IMR-90 (cell line): ENCODE measurements around the gene CCM2. TPM values are rescaled to one million over a fixed set of nuclear protein-coding genes. Genes with fewer than 3 reads are reported as not detected.

Experiments used
- ATAC-seq: fragments of 200-7000 bp; cut with Tn5 transposase; 2 replicates; pipeline ENCODE4 v1.9.1; 2020; ENCODE audit warnings: low read depth, mild to moderate bottlenecking, moderate library complexity
- BruUV-seq: library from RNA; stranded (reverse); fragments of 400-500 nt; replicated peaks from 2 replicates; lab custom pipeline; 2021; lab: Mats Ljungman, UMichigan
- CTCF ChIA-PET: fragments of 300-600 bp; formaldehyde crosslinking; extraction: SDS; loops from one replicate; lab custom pipeline; 2021; ENCODE audit warnings: antibody characterized with exemption; lab: Yijun Ruan, JAX
- POLR2A ChIA-PET: fragments of 300-600 bp; sonication (Branson Sonifier 250); formaldehyde crosslinking; loops from one replicate; lab custom pipeline; 2022; ENCODE audit warnings: antibody characterized with exemption; ENCODE audit not compliant: unreplicated experiment; lab: Charles Lee
- DNase-seq: peaks from one replicate; pipeline ENCODE4 v3.0.0; 2013
- H2AFZ ChIP-seq: replicated peaks from 2 replicates; pipeline ENCODE3; 2013; ENCODE audit warnings: low read length, mild to moderate bottlenecking; ENCODE audit not compliant: poor library complexity
- H2AK5ac ChIP-seq: 2 replicates; pipeline ENCODE4 v1.6.1; 2013; ENCODE audit warnings: low read depth, low read length, inconsistent platforms
- H2AK9ac ChIP-seq: replicated peaks from 2 replicates; pipeline ENCODE3; 2013; ENCODE audit warnings: mild to moderate bottlenecking, low read depth, low read length, moderate library complexity; ENCODE audit not compliant: poor library complexity
- H2BK120ac ChIP-seq: 2 replicates; pipeline ENCODE4 v1.6.1; 2013; ENCODE audit warnings: low read depth, low read length, inconsistent platforms
- H2BK15ac ChIP-seq: 3 replicates; pipeline ENCODE4 v1.6.1; 2013; ENCODE audit warnings: low read depth, low read length, inconsistent platforms
- H2BK20ac ChIP-seq: 2 replicates; pipeline ENCODE4 v1.6.1; 2013; ENCODE audit warnings: low read depth, mild to moderate bottlenecking, inconsistent platforms, low read length, moderate library complexity
- H2BK5ac ChIP-seq: 2 replicates; pipeline ENCODE4 v1.6.1; 2013; ENCODE audit warnings: mild to moderate bottlenecking, low read depth, low read length, inconsistent platforms; ENCODE audit not compliant: poor library complexity, severe bottlenecking
- H3K14ac ChIP-seq: replicated peaks from 2 replicates; pipeline ENCODE4 v1.6.1; 2013; ENCODE audit warnings: low read depth, low read length, inconsistent platforms
- H3K18ac ChIP-seq: 2 replicates; pipeline ENCODE4 v1.6.1; 2013; ENCODE audit warnings: low read depth, low read length, control low read depth
- H3K23ac ChIP-seq: 2 replicates; pipeline ENCODE4 v1.6.1; 2013; ENCODE audit warnings: low read depth, low read length, inconsistent platforms
- H3K27ac ChIP-seq: 2 replicates; pipeline ENCODE4 v1.5.1; 2013; ENCODE audit warnings: mild to moderate bottlenecking, control low read depth, low read length; ENCODE audit not compliant: insufficient read depth
- H3K27me3 ChIP-seq: 2 replicates; pipeline ENCODE4 v1.6.1; 2013; ENCODE audit warnings: low read length; ENCODE audit not compliant: control insufficient read depth, insufficient read depth
- H3K36me3 ChIP-seq: 2 replicates; pipeline ENCODE4 v1.6.1; 2013; ENCODE audit warnings: low read length, mixed read lengths; ENCODE audit not compliant: control insufficient read depth, insufficient read depth
- H3K4ac ChIP-seq: 2 replicates; pipeline ENCODE4 v1.6.1; 2013; ENCODE audit warnings: low read depth, low read length, inconsistent platforms
- H3K4me1 ChIP-seq: 2 replicates; pipeline ENCODE4 v1.6.1; 2013; ENCODE audit warnings: low read length, mixed read lengths; ENCODE audit not compliant: control insufficient read depth, insufficient read depth
- H3K4me2 ChIP-seq: 2 replicates; pipeline ENCODE4 v1.6.1; 2013; ENCODE audit warnings: low read depth, mild to moderate bottlenecking, control low read depth, low read length, moderate library complexity
- H3K4me3 ChIP-seq: 2 replicates; pipeline ENCODE4 v1.5.1; 2013; ENCODE audit warnings: low read depth, mild to moderate bottlenecking, control low read depth, low read length, moderate library complexity; ENCODE audit not compliant: insufficient read depth
- H3K56ac ChIP-seq: 2 replicates; pipeline ENCODE4 v1.6.1; 2013; ENCODE audit warnings: low read length, inconsistent platforms; ENCODE audit not compliant: insufficient read depth; ENCODE audit errors: extremely low read depth
- H3K79me1 ChIP-seq, 2 experiments: 2 replicates each; pipeline ENCODE4 v1.6.1; 2013; ENCODE audit warnings: low read length in 2 of 2, inconsistent platforms in 1 of 2, low read depth in 1 of 2
- H3K9ac ChIP-seq: 2 replicates; pipeline ENCODE4 v1.6.1; 2013; ENCODE audit warnings: low read depth, low read length, control low read depth
- H3K9me1 ChIP-seq: 2 replicates; pipeline ENCODE4 v1.6.1; 2013; ENCODE audit warnings: low read length, inconsistent platforms; ENCODE audit not compliant: insufficient read depth
- H3K9me3 ChIP-seq: 2 replicates; pipeline ENCODE4 v1.6.1; 2013; ENCODE audit warnings: low read length; ENCODE audit not compliant: control insufficient read depth, insufficient read depth
- H4K20me1 ChIP-seq: 2 replicates; pipeline ENCODE4 v1.6.1; 2013; ENCODE audit warnings: low read length, inconsistent platforms; ENCODE audit not compliant: insufficient read depth
- H4K5ac ChIP-seq: 2 replicates; pipeline ENCODE4 v1.6.1; 2013; ENCODE audit warnings: mild to moderate bottlenecking, low read depth, low read length, control low read depth
- H4K8ac ChIP-seq, 2 experiments: 2 replicates each; pipeline ENCODE4 v1.6.1; 2013; ENCODE audit warnings: low read depth in 2 of 2, low read length in 2 of 2, control low read depth in 1 of 2, inconsistent platforms in 1 of 2
- H4K91ac ChIP-seq: 2 replicates; pipeline ENCODE4 v1.6.1; 2013; ENCODE audit warnings: low read depth, low read length, inconsistent platforms; ENCODE audit not compliant: insufficient read depth
- BHLHE40 ChIP-seq: fragments of 150-350 bp; IDR thresholded peaks from 2 replicates; pipeline ENCODE4 v1.6.1; 2016; ENCODE audit warnings: mild to moderate bottlenecking, low read depth, low read length
- CEBPB ChIP-seq: IDR thresholded peaks from 2 replicates; pipeline ENCODE4 v1.6.1; 2012; ENCODE audit warnings: low read depth, low read length, improper control_type of control experiment
- CHD1 ChIP-seq: IDR thresholded peaks from 2 replicates; pipeline ENCODE4 v1.6.1; 2012; ENCODE audit warnings: low read depth, low read length, improper control_type of control experiment
- CTCF ChIP-seq: conservative IDR thresholded peaks from 2 replicates; pipeline ENCODE4 v1.5.1; 2012; ENCODE audit warnings: mild to moderate bottlenecking, low read depth, low read length, improper control_type of control experiment
- ELK1 ChIP-seq: fragments of 150-350 bp; IDR thresholded peaks from 2 replicates; pipeline ENCODE4 v1.6.1; 2016; ENCODE audit warnings: low read depth, mild to moderate bottlenecking, low read length, moderate library complexity, borderline replicate concordance
- FOS ChIP-seq: fragments of 150-350 bp; IDR thresholded peaks from 2 replicates; pipeline ENCODE4 v1.6.1; 2016; ENCODE audit warnings: low read depth, low read length
- MAFK ChIP-seq: IDR thresholded peaks from 2 replicates; pipeline ENCODE4 v1.6.1; 2012; ENCODE audit warnings: low read depth, low read length, improper control_type of control experiment
- MAZ ChIP-seq: IDR thresholded peaks from 2 replicates; pipeline ENCODE4 v1.6.1; 2012; ENCODE audit warnings: low read depth, mild to moderate bottlenecking, low read length, improper control_type of control experiment, moderate library complexity, borderline replicate concordance
- MXI1 ChIP-seq: IDR thresholded peaks from 2 replicates; pipeline ENCODE4 v1.6.1; 2012; ENCODE audit warnings: low read depth, mild to moderate bottlenecking, low read length, moderate library complexity, borderline replicate concordance
- NFE2L2 ChIP-seq: fragments of 150-350 bp; IDR thresholded peaks from 2 replicates; pipeline ENCODE4 v1.6.1; 2016; ENCODE audit warnings: low read depth, mild to moderate bottlenecking, low read length
- POLR2A ChIP-seq: IDR thresholded peaks from 2 replicates; pipeline ENCODE4 v1.6.1; 2012; ENCODE audit warnings: mild to moderate bottlenecking, low read depth, low read length
- RAD21 ChIP-seq: IDR thresholded peaks from 2 replicates; pipeline ENCODE4 v1.6.1; 2012; ENCODE audit warnings: low read length, improper control_type of control experiment
- RCOR1 ChIP-seq: IDR thresholded peaks from 2 replicates; pipeline ENCODE4 v1.6.1; 2012; ENCODE audit warnings: mild to moderate bottlenecking, low read length, improper control_type of control experiment; ENCODE audit not compliant: insufficient replicate concordance
- RFX5 ChIP-seq: IDR thresholded peaks from 2 replicates; pipeline ENCODE4 v1.8.0; 2012; ENCODE audit warnings: low read depth, mild to moderate bottlenecking, low read length, moderate library complexity
- SMC3 ChIP-seq: fragments of 150-350 bp; IDR thresholded peaks from 2 replicates; pipeline ENCODE4 v1.6.1; 2016; ENCODE audit warnings: low read depth, mild to moderate bottlenecking, antibody characterized with exemption, low read length, moderate library complexity
- USF2 ChIP-seq: fragments of 150-350 bp; IDR thresholded peaks from 2 replicates; pipeline ENCODE4 v1.6.1; 2017; ENCODE audit warnings: mild to moderate bottlenecking, antibody characterized with exemption, low read length, low read depth
- WGBS, 2 experiments: methylation state at CpG; one replicate each; pipeline versions ENCODE4 v1.1.5 to v1.1.7; 2013; ENCODE audit warnings: missing lambda C conversion rate in 2 of 2; ENCODE audit not compliant: insufficient read length in 1 of 2; ENCODE audit errors: extremely low coverage in 2 of 2; 5-methylcytosine and 5-hydroxymethylcytosine counted together
- dilution Hi-C: fragments of 300-500 bp; cut with HindIII; formaldehyde crosslinking; loops from one replicate; pipeline ENCODE4 v1.14.3; 2018; ENCODE audit warnings: low sequenced_read_pairs; ENCODE audit not compliant: unreplicated experiment
- in situ Hi-C: fragments of 300-500 bp; cut with MboI; formaldehyde crosslinking; loops from 3 replicates; pipeline ENCODE4 v1.14.3; 2019; ENCODE audit warnings: low sequenced_read_pairs, inconsistent platforms, mixed read lengths
- intact Hi-C: fragments of 100-400 bp; cut with micrococcal nuclease; formaldehyde crosslinking; loops from 2 replicates; pipeline ENCODE4 v1.10.0; 2022
- polyA plus RNA-seq, 3 experiments: library from polyadenylated mRNA; depleted of rRNA; stranded (reverse); fragments of >200 nt; gene quantifications; 2 replicates each; pipeline ENCODE4 v1.2.3, GENCODE V29; 2012; ENCODE audit warnings: low replicate concordance in 1 of 3
- total RNA-seq: library from RNA; depleted of rRNA; stranded (reverse); fragments of >200 nt; gene quantifications from 2 replicates; pipeline ENCODE4 v1.2.3, GENCODE V29; 2012

CCM2 gene
- total and polyA plus RNA-seq, 2 of the 4 experiments (the other 2 are of a cell fraction): 65.2 to 78.5 TPM

- no peak for ATAC-seq
- TF ChIP-seq CTCF (no peak), RAD21 (no peak), BHLHE40 (no peak), FOS (no peak), USF2 (no peak), POLR2A (no peak), RCOR1 (no peak), MAFK (no peak), SMC3 (no peak), ELK1 (no peak), RFX5 (no peak), CHD1 (no peak), NFE2L2 (no peak), CEBPB (no peak), MXI1 (no peak), MAZ (no peak)
Observed at GRCh38 chr7:45116048-45116447, 116.0 kb downstream of the CCM2 start.

More at GRCh38 chr7:45116048-45116447, 116.0 kb downstream of the CCM2 start:
- Histone ChIP-seq H3K9ac (no peak overlapping the region), H3K27me3 (peaks cover 20% of the 10 kb centered on the region), H3K23ac (no peak overlapping the region), H3K36me3 (no peaks in the 10 kb centered on the region), H3K4me1 (no peaks in the 10 kb centered on the region), H2BK120ac (no peak overlapping the region), H2AFZ (no peak overlapping the region), H2BK15ac (no peak overlapping the region), H4K5ac (no peak overlapping the region), H3K27ac (no peak overlapping the region), H2AK9ac (no peak overlapping the region), H3K18ac (no peak overlapping the region), H3K4me3 (no peak overlapping the region), H2BK20ac (no peak overlapping the region), H3K4ac (no peak overlapping the region), H3K14ac (no peak overlapping the region), H4K20me1 (no peaks in the 10 kb centered on the region), H3K4me2 (no peak overlapping the region), H2BK5ac (no peak overlapping the region), H2AK5ac (no peak overlapping the region), H3K9me3 (no peaks in the 10 kb centered on the region), H3K9me1 (no peaks in the 10 kb centered on the region), H3K56ac (no peak overlapping the region), H4K91ac (no peak overlapping the region), H4K8ac (no peak overlapping the region), H3K79me1 (peaks cover 0 to 4% of the 10 kb centered on the region in 2 experiments; a peak in 1 of 4 replicates)
- dilution Hi-C loops: no loop called here
- CTCF ChIA-PET: interaction anchor here (1.0 kb wide), 1 partner anchor 20 kb away, joined by 3 read pairs; no protein-coding TSS in a partner anchor
- BruUV-seq: no TSS peak
- intact Hi-C loops: no loop called here
- POLR2A ChIA-PET: no interaction called here
- no CpG with 5 or more reads among the region's 1 CpG for WGBS, 2 experiments
- in situ Hi-C loops: no loop called here
- no peak for DNase-seq
